GM12873 (cell line): Measurements from ENCODE around the gene ADAMTSL1.

Experiments used
- TF ChIP-seq, protein P1 (sequence below): IDR thresholded peaks from 2 replicates; pipeline ENCODE4 v1.5.1; 2012; ENCODE audit warnings: low read depth, mild to moderate bottlenecking, moderate library complexity, low read length, control low read depth; ENCODE audit not compliant: insufficient read depth; ENCODE audit errors: missing control alignments

ADAMTSL1 gene

DNA sequence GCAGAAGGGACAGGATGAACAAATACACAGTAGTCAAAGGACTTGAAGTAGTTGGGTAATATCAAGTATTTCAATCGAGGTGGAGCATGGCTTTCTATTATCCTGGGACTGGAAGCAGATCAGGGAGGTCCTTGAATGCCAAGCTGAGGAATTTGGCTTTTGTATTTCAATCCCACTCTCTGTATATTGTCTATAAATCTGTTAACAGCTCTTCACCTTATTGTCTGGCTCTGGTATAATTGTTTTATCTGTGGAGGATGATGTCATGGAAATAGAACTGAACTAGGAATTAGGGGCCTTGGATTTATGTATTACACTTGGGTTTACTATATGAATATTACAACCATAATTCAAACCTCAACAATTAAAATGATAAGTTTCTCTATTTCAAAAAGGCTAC lies 6.3 kb upstream of the ADAMTSL1 start:
- TF ChIP-seq, protein P1, sequence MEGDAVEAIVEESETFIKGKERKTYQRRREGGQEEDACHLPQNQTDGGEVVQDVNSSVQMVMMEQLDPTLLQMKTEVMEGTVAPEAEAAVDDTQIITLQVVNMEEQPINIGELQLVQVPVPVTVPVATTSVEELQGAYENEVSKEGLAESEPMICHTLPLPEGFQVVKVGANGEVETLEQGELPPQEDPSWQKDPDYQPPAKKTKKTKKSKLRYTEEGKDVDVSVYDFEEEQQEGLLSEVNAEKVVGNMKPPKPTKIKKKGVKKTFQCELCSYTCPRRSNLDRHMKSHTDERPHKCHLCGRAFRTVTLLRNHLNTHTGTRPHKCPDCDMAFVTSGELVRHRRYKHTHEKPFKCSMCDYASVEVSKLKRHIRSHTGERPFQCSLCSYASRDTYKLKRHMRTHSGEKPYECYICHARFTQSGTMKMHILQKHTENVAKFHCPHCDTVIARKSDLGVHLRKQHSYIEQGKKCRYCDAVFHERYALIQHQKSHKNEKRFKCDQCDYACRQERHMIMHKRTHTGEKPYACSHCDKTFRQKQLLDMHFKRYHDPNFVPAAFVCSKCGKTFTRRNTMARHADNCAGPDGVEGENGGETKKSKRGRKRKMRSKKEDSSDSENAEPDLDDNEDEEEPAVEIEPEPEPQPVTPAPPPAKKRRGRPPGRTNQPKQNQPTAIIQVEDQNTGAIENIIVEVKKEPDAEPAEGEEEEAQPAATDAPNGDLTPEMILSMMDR: no peak

DNA sequence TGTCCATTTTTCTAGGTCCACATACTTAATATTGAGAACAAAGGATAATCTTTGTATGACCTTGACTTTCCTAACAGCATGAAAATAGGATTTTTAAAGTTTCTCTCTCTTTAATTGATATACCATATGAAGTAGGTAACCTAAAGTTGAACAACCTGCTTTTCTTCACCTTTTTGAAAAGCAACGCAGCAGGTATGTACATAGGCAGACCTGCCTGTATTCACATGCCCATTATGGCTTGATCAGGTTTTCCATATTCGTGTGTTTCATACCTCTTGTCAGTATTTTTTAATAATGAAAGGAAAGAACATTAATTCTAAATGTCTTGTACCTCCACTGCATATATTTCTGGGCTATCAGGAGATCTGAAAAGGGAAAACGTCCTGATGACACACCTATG lies 1.5 kb upstream of the ADAMTSL1 start:
- TF ChIP-seq, protein P1: no peak

GRCh38 chr9:18472841-18473251 lies 1.1 kb upstream of the ADAMTSL1 start:
- TF ChIP-seq, protein P1: no peak

- TF ChIP-seq, protein P1: no peak
Observed at GRCh38 chr9:18474783-18475182, 830 bp downstream of the ADAMTSL1 start.

- TF ChIP-seq, protein P1: no peak
Observed at GRCh38 chr9:18477121-18477660, 3.2 kb downstream of the ADAMTSL1 start.

- TF ChIP-seq, protein P1: no peak
Observed at GRCh38 chr9:18477719-18478118, 3.8 kb downstream of the ADAMTSL1 start.

DNA sequence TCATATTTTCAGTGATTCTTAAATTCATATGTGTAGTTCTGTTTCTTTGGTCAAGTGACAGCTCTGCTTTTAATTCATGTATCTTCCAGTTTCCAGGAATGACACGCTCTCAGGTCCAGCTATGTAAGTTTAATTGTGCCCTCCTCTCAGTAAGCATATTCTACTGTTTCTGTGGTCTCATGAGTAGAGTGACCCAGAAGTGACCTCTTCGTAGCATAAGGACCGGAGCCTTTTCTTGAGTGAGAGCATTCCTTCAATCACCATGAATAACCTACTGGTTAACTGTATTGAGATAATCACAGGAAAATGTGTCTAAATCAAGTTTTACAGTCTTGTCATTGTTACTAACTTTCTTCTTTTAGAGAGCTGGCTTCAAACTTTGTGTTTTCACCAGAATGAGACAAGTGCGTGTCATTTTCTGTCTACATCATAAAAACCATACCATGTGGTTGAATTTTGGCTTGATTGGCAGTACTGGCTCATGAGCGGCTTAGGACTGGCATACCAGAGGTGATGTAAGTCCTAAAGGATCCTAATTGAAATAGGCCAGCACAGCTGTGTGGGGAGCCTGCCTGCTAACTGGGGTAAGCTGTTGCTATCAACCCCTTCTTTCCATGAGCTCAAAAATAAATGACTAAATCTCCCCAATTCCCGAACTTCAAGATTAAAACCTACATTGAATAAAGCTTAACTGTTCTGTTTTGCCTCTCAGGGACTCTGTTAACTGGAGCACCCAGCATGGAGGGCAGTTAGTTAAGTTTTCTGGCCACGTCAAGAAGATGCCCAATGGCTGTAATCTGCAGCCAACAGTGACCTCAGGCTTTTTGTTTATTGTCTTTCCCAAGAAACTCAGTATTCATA lies 4.8 kb downstream of the ADAMTSL1 start:
- TF ChIP-seq, protein P1: no peak
